ENCODE measurements around the gene ZNF595. TPM values are rescaled to one million over a fixed set of nuclear protein-coding genes. Genes with fewer than 3 reads are reported as not detected.
"Not testable (repeated sequence)": the region's sequence is repeated elsewhere in the genome, so short reads cannot be mapped to it uniquely, and the experiment has no call there.

ZNF595 gene
- total RNA-seq = 10 to 100 TPM; 29.7 to 37.3 (median 33.4) TPM

DNA sequence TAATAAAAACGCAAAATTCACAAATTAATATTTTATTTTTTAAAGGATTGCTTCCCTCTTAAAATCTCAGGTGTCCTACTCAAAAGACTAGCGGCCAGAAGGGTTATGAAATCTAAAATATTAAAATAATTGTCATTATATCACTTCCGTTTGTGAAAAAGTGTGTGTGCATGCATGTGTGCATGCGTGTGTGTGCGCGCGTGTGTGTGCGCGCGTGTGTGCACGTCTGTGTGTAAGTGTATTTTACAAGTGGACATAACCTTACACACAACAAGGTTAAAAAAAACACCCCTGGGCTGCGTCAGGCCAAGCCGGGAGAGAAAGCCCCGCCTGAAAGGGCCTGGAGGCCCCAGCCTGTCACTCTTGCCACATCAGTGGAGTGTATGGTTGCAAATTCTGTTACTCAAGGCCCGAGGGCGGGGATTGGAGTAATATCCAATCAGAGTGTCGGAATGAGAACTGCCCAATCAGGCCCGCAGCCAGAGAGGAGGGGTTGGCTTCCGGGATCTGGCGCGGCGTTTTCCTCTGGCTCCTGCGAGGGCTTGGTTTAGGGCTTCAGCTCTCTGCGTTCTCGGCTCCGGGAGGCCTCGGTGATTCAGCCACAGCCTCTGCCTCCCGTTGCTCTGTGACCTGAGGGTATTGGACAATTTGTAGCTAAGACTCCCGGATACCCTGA lies at the start of gene ZNF595:
ZNF595 (plus strand) TSS at position 518 of the 676 bp plus-strand sequence. CDS start 168 bp downstream, outside the sequence.
- not testable (repeated sequence) for H3K27me3 ChIP-seq, H3K4me1 ChIP-seq, H3K36me3 ChIP-seq, H3K9me3 ChIP-seq
- H3K4me3 ChIP-seq = peak within 1 kb of the TSS in 2 of 4 donors; percentile 44 to 51
- DNase-seq (ENCODE audit: low spot score in 2 of 2) = peak in 1 of 2 donors; percentile 27
- WGBS, 2 donors = 41 to 45% methylated on average over 21 to 23 of the region's 29 CpGs
- H3K27ac ChIP-seq = peak within 1 kb of the TSS in 2 of 4 donors; percentile 20 to 50

DNA sequence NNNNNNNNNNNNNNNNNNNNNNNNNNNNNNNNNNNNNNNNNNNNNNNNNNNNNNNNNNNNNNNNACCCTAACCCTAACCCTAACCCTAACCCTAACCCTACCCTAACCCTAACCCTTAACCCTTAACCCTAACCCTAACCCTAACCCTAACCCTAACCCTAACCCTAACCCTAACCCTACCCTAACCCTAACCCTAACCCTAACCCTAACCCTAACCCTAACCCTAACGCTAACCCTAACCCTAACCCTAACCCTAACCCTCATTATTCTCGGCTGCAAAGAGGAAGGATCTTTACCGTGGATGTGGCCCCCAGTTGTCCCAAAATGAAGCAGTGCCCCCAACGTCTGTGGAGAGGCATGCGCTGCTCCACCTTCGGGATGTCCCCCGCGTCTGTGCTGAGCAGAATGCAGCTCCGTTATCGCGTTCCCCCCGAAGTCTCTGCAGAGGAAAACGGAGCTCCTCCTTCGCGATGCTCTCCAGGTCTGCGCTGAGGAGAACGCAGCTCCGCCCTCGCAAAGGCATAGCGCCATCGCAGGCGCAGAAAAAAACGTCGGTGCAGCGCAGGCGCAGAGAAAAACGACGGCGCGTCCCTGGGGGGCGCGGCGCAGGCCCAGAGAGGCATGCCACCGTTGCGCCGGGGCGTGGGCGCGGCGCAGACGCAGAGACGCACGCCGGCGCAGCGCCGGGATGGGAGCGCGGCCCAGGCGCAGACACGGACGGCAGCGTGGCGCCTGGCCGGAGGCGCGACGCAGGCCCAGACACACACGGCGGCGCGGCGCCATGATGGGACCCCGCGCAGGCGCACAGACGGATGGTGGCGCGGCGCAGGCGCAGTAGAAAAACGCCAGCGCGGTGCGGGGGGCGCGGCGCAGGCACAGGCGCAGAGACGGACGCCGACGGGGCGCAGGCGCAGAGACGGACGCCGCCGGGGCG lies 42.9 kb upstream of the ZNF595 start:
- not testable (repeated sequence) for H3K4me3 ChIP-seq; H3K4me1 ChIP-seq; DNase-seq (ENCODE audit: low spot score in 2 of 2); H3K36me3 ChIP-seq; H3K9me3 ChIP-seq; H3K27me3 ChIP-seq; H3K27ac ChIP-seq
- WGBS, 2 donors = 72 to 73% methylated on average over 24 to 57 of the region's 90 CpGs

DNA sequence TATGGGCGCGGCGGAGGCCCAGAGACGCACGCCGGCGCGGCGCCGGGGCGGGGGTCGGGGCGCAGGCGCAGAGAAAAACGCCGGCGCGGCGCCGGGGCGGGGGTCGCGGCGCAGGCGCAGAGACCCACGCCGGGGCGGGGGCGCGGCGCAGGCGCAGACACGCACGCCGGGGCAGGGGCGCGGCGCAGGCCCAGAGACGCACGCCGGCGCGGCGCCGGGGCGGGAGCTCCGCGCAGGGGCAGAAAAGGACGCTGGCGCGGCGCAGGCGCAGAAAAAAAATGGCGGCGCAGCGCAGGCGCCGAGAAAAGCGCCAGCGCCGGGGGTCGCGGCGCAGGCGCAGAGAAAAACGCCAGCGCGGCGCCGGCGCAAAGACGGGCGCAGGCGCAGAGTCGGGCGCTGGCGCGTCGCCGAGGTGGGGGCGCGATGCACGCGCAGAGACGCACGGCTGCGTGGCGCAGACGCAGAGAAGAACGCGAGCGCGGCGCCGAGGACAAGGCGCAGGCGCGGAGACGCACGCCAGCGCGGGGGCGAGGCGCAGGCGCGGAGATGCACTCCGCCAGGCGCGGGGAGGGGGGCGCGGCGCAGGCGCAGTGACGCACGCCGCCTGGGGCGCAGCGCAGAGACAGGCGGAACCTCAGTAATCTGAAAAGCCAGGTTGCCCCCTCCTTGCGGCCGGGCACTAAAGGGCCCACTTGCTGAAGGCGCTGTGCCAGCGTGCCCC lies 41.9 kb upstream of the ZNF595 start:
- H3K27ac ChIP-seq; H3K27me3 ChIP-seq; H3K4me3 ChIP-seq; H3K4me1 ChIP-seq; DNase-seq (ENCODE audit: low spot score in 2 of 2); H3K36me3 ChIP-seq; H3K9me3 ChIP-seq: not testable (repeated sequence)
- WGBS, 2 donors = 80 to 81% methylated on average over 32 to 73 of the region's 123 CpGs

DNA sequence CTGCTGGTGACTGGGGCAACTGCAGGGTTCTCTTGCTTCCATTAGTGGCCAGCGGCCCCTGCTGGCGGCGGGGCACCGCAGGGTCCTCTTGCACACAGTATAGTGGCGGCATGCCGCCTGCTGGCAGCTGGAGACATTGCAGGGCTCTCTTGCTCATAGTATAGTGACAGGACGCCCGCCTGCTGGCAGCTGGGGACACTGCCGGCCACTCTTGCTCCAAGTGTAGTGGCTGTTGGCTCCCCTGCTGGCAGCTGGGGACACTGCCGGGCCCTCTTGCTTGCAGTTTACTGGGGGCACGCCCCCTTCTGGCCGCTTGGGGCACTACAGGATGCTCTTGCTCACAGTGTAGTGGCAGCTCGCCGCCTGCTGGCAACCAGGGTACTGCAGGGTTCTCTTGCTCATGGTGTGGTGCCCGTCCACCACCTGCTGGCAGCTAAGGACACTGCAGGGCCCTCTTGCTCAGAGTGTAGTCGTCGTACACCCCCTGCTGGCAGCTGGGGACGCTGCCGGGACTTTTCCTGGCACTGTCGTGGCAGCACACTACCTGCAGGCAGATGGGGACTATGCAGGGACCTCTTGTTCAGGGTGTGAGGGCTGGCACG lies 41.2 kb upstream of the ZNF595 start:
- not testable (repeated sequence) for H3K27me3 ChIP-seq; H3K36me3 ChIP-seq; DNase-seq (ENCODE audit: low spot score in 2 of 2); H3K4me3 ChIP-seq; H3K4me1 ChIP-seq; H3K9me3 ChIP-seq; H3K27ac ChIP-seq
- TF ChIP-seq, protein P1, sequence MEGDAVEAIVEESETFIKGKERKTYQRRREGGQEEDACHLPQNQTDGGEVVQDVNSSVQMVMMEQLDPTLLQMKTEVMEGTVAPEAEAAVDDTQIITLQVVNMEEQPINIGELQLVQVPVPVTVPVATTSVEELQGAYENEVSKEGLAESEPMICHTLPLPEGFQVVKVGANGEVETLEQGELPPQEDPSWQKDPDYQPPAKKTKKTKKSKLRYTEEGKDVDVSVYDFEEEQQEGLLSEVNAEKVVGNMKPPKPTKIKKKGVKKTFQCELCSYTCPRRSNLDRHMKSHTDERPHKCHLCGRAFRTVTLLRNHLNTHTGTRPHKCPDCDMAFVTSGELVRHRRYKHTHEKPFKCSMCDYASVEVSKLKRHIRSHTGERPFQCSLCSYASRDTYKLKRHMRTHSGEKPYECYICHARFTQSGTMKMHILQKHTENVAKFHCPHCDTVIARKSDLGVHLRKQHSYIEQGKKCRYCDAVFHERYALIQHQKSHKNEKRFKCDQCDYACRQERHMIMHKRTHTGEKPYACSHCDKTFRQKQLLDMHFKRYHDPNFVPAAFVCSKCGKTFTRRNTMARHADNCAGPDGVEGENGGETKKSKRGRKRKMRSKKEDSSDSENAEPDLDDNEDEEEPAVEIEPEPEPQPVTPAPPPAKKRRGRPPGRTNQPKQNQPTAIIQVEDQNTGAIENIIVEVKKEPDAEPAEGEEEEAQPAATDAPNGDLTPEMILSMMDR (IDR thresholded peaks at IDR 0.05) = peak in 1 of 5 experiments; percentile 17
- 39 to 49% methylated on average over 6 of the region's 21 CpGs for WGBS, 2 donors

DNA sequence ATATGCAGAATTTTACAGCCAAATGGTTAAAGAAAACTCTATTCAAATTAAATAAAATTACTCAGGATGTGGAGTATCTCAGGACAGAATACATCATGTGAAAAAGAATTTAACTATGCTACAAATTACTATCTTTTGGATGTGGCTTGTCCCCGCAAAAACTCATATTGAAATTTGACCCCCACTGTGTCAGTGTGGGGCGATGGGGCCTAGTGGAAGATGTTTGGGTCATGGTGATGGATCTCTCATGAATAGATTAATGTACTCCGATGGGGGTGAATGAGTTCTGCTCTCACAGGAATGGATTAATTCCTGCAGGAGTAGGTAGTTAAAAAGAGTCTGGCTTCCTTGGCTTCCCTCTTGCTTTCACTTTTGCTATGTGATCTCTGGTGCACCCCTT lies 35.0 kb upstream of the ZNF595 start:
- H3K4me1 ChIP-seq; H3K27ac ChIP-seq; H3K36me3 ChIP-seq; H3K4me3 ChIP-seq; DNase-seq (ENCODE audit: low spot score in 2 of 2); H3K27me3 ChIP-seq; H3K9me3 ChIP-seq: not testable (repeated sequence)
- WGBS, 2 donors = 47 to 50% methylated on average over 3 of the region's 3 CpGs

DNA sequence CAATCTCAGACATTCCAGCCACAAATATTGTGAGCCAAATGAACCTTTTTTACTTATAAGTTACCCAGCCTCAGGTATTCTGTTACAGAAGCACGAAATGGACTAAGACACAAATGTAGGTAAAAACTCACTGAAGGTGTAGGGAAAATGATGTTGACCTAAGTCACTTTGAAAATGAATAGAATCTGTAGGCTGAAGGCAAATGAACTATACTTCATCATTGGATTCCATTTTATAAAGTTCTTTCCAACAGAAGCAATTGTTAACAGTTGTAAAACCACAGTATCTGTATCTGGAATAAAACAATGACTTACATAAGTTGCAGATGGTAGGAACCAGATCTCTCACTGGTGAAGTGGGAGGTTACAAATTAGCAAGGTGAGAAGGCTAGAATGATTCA lies 34.5 kb upstream of the ZNF595 start:
- H3K4me1 ChIP-seq; H3K9me3 ChIP-seq; H3K27ac ChIP-seq; H3K4me3 ChIP-seq; DNase-seq (ENCODE audit: low spot score in 2 of 2); H3K36me3 ChIP-seq; H3K27me3 ChIP-seq: not testable (repeated sequence)
- 26 to 49% methylated on average over 1 of the region's 1 CpG for WGBS, 2 donors

DNA sequence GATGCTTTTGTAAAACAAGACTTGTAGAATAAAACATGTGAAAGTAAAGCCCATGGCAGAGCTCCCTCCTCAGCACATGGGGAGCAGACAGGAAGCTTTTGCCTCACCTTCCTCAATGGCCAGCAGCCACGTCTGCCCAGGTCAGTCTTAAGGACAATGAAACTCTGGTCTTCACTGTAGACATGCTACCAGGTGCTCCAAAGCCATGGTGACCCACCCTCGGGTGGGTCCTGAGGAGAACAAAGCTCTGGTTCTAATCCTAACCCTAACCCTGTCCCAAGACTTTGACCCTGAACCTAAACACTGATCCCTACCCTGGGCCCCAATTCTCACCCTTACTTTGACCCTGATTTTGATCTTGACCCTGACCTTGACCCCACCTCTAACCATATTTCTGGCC lies 30.2 kb upstream of the ZNF595 start:
- WGBS, 2 donors = 37% methylated on average over 2 of the region's 2 CpGs
- DNase-seq (ENCODE audit: low spot score in 2 of 2); H3K27ac ChIP-seq; H3K36me3 ChIP-seq; H3K27me3 ChIP-seq; H3K4me3 ChIP-seq; H3K9me3 ChIP-seq; H3K4me1 ChIP-seq: not testable (repeated sequence)

DNA sequence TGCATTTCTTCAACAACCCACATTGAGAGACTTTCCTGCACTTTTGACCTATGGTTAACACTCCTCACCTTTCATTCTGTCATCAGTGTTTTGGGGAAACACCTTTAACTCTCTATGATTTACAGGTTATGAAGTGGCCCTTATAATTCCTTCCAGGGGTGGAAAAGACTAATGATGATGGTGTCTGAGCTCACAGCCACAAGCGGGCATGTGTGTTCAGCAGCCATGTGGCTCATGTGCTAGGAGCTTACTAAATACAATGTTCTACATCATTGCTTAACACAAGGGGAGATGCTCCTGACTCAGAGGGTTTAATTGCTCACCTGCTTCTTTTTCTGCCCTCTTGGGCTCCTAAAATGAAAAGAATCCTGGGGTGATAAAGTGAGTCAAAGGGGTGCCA lies 28.8 kb upstream of the ZNF595 start:
- H3K4me1 ChIP-seq, H3K36me3 ChIP-seq: not testable (repeated sequence)
- no CpG with 5 or more reads among the region's 1 CpG for WGBS, 2 donors

DNA sequence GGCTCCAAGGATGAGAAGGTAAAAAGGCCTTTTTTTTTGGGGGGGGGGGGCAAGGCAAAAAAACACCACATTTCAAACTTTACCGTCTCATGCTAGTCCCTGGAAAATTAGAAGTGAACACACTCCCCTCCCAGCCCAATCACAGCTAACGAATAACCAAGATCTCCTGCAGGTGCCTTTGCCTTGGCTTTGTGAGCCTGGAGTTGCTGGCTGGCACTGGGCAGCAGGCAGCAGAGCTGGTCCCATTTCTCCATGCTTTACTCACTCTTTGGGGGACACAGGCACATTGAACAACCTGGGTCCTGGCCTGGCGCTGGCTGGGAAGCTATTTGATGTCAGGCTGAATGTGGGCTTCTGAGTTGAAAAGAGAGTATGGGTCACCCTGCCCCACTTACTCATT lies 25.6 kb upstream of the ZNF595 start:
- 77 to 83% methylated on average over 3 of the region's 3 CpGs for WGBS, 2 donors
- H3K4me3 ChIP-seq; DNase-seq (ENCODE audit: low spot score in 2 of 2); H3K4me1 ChIP-seq; H3K36me3 ChIP-seq; H3K9me3 ChIP-seq; H3K27me3 ChIP-seq; H3K27ac ChIP-seq: not testable (repeated sequence)

More for the DNA sequence above, 28.8 kb upstream of the ZNF595 start:
- H3K4me3 ChIP-seq; H3K9me3 ChIP-seq; H3K27ac ChIP-seq; DNase-seq (ENCODE audit: low spot score in 2 of 2); H3K27me3 ChIP-seq: not testable (repeated sequence)

DNA sequence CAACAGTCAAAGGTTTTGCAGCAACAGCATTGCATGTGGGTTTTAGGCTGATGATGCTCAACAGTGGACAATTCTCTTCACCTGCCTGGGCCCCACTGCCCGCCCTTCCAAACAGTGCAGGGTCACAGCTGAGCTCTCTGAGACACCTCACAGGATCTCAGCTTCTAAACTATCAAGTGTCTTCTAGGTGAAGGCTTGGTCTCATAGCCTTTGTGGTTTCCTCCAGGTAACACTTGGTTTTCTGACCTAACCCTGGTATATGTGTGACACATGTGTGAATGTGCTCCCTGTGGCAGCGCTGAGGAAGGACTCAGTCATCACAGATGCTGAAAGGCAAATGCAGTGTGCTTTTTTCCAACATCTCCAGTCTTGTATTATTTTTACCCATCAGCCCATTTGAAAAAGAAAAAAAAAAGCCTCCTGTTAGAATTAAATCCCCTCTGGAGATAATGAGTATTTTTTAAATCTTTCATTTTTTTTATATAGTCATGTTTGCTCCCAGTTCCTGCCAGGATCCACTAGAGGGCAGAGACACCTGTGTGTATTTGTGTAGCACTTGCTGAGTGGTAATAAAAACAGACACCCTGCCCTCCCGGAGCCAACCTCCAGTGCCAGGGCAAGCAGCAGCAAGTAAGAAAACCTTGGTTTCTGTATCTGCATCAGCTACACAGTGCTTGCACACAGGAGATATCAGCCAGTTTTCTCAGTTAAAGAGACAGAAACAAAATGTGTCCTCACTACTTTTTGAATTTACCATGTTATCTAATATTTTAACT lies 24.2 kb upstream of the ZNF595 start:
- not testable (repeated sequence) for H3K4me3 ChIP-seq; H3K27ac ChIP-seq; H3K9me3 ChIP-seq; H3K36me3 ChIP-seq; DNase-seq (ENCODE audit: low spot score in 2 of 2); H3K4me1 ChIP-seq; H3K27me3 ChIP-seq
- WGBS, 2 donors = 18 to 50% methylated on average over 1 of the region's 3 CpGs

DNA sequence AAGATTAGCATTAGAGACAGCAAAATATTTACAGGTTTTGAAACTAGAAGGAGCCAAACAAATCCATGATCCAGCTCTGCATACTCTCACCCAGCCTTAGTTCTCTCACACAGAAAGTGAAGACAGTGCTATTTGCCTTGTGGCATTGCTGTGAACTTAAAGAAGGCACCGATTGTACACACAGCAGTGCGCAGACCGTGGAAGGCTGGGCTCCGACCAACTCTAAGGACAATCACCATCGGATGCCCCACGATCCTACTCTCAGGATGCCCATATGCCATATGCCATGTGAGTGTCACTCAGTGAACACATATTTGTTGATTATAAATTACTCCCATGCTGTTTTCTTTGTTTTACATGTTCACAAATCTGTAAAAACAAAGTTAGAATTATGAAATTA lies 19.8 kb upstream of the ZNF595 start:
- H3K9me3 ChIP-seq; H3K4me1 ChIP-seq; H3K27me3 ChIP-seq; H3K4me3 ChIP-seq; DNase-seq (ENCODE audit: low spot score in 2 of 2); H3K36me3 ChIP-seq; H3K27ac ChIP-seq: not testable (repeated sequence)
- WGBS, 2 donors = no CpG with 5 or more reads among the region's 6 CpGs
